HEK293 (cell line): ENCODE measurements around the gene C1QL1.

ENCODE experiments used
- CTCF ChIA-PET: fragments of 350-600 bp; formaldehyde crosslinking; extraction: SDS; loops from one replicate; lab custom pipeline; 2021; ENCODE audit warnings: antibody characterized with exemption; lab: Yijun Ruan, JAX
- POLR2A ChIA-PET: fragments of 300-600 bp; formaldehyde crosslinking; extraction: SDS; loops from one replicate; lab custom pipeline; 2020; ENCODE audit warnings: antibody characterized with exemption, inconsistent platforms; lab: Yijun Ruan, JAX
- H3K27ac ChIP-seq: fragments of 200-500 bp; sonication (Bioruptor generic); 2 replicates; pipeline ENCODE4 v1.5.1; 2014; ENCODE audit warnings: low read depth, low read length, control low read depth, inconsistent platforms; ENCODE audit errors: extremely low read depth
- H3K36me3 ChIP-seq, 2 experiments: fragments of 200-500 bp in 1 of 2; sonication (Bioruptor generic) in 1 of 2; 1 replicate in 1 of 2; 2 replicates in 1 of 2; pipeline ENCODE4 v1.5.1; 2014 to 2017; ENCODE audit warnings: inconsistent platforms in 2 of 2, low read length in 2 of 2; ENCODE audit not compliant: control insufficient read depth in 2 of 2, insufficient read depth in 1 of 2
- H3K4me1 ChIP-seq: fragments of 200-500 bp; sonication (Bioruptor generic); 2 replicates; pipeline ENCODE4 v1.5.1; 2014; ENCODE audit warnings: mild to moderate bottlenecking, low read length, inconsistent platforms; ENCODE audit not compliant: control insufficient read depth, insufficient read depth
- H3K4me3 ChIP-seq: 2 replicates; pipeline ENCODE4 v1.5.1; 2011; ENCODE audit warnings: low read depth, mild to moderate bottlenecking, control low read depth, low read length, moderate library complexity
- H3K9me3 ChIP-seq: fragments of 200-500 bp; sonication (Bioruptor generic); 2 replicates; pipeline ENCODE4 v1.5.1; 2014; ENCODE audit warnings: low read depth, low read length, inconsistent platforms; ENCODE audit not compliant: control insufficient read depth, insufficient read depth
- EGR2 ChIP-seq: fragments of 450-650 bp; formaldehyde crosslinking; IDR thresholded peaks from 2 replicates; pipeline ENCODE4 v1.5.1; 2016; ENCODE audit warnings: low read depth, missing biosample characterization, missing genetic modification characterization
- HOXA7 ChIP-seq: sonication (generic); formaldehyde crosslinking; IDR thresholded peaks from 2 replicates; pipeline ENCODE4 v1.8.1; 2022; ENCODE audit warnings: missing genetic modification reagents, borderline replicate concordance
- KLF10 ChIP-seq: fragments of 450-650 bp; IDR thresholded peaks from 2 replicates; pipeline ENCODE4 v1.5.1; 2018; ENCODE audit warnings: missing biosample characterization, mild to moderate bottlenecking, missing genetic modification characterization
- KLF16 ChIP-seq: fragments of 450-650 bp; formaldehyde crosslinking; IDR thresholded peaks from 2 replicates; pipeline ENCODE4 v1.5.1; 2017; ENCODE audit warnings: missing biosample characterization, missing genetic modification characterization
- PBX3 ChIP-seq: sonication (generic); formaldehyde crosslinking; IDR thresholded peaks from 2 replicates; pipeline ENCODE4 v1.8.1; 2022; ENCODE audit warnings: mild to moderate bottlenecking, moderate library complexity, missing genetic modification reagents
- PRDM1 ChIP-seq: fragments of 450-650 bp; formaldehyde crosslinking; IDR thresholded peaks from 2 replicates; pipeline ENCODE4; 2016; ENCODE audit warnings: missing biosample characterization, missing genetic modification characterization
- SP2 ChIP-seq: fragments of 450-650 bp; formaldehyde crosslinking; IDR thresholded peaks from 2 replicates; pipeline ENCODE4 v1.5.1; 2016; ENCODE audit warnings: missing biosample characterization, missing genetic modification characterization
- ZBTB11 ChIP-seq: fragments of 450-650 bp; formaldehyde crosslinking; conservative IDR thresholded peaks from 2 replicates; pipeline ENCODE4 v1.5.1; 2016; ENCODE audit warnings: low read depth, missing biosample characterization, missing genetic modification characterization
- ZBTB6 ChIP-seq: fragments of 450-650 bp; formaldehyde crosslinking; IDR thresholded peaks from 2 replicates; pipeline ENCODE4 v1.5.1; 2017; ENCODE audit warnings: missing biosample characterization, missing genetic modification characterization
- ZBTB7A ChIP-seq: fragments of 450-650 bp; formaldehyde crosslinking; IDR thresholded peaks from 2 replicates; pipeline ENCODE4 v1.5.1; 2016; ENCODE audit warnings: low read depth, missing biosample characterization, missing genetic modification characterization
- ZBTB8A ChIP-seq: fragments of 450-650 bp; formaldehyde crosslinking; IDR thresholded peaks from 2 replicates; pipeline ENCODE4 v1.5.1; 2016; ENCODE audit warnings: missing biosample characterization, missing genetic modification characterization
- ZEB2 ChIP-seq: fragments of 450-650 bp; formaldehyde crosslinking; IDR thresholded peaks from 2 replicates; pipeline ENCODE4 v1.5.1; 2016; ENCODE audit warnings: missing biosample characterization, missing genetic modification characterization
- ZFP3 ChIP-seq: fragments of 450-650 bp; formaldehyde crosslinking; IDR thresholded peaks from 2 replicates; pipeline ENCODE4 v1.5.1; 2016; ENCODE audit warnings: low read depth, missing biosample characterization, missing genetic modification characterization
- ZIC2 ChIP-seq: fragments of 450-650 bp; formaldehyde crosslinking; IDR thresholded peaks from 2 replicates; pipeline ENCODE4 v1.5.1; 2016; ENCODE audit warnings: missing biosample characterization, missing genetic modification characterization
- ZNF133 ChIP-seq: fragments of 450-650 bp; formaldehyde crosslinking; IDR thresholded peaks from 2 replicates; pipeline ENCODE4 v1.5.1; 2016; ENCODE audit warnings: missing biosample characterization, missing genetic modification characterization
- ZNF175 ChIP-seq: fragments of 450-650 bp; formaldehyde crosslinking; IDR thresholded peaks from 2 replicates; pipeline ENCODE4 v1.5.1; 2016; ENCODE audit warnings: missing biosample characterization, missing genetic modification characterization
- ZNF335 ChIP-seq: fragments of 450-650 bp; formaldehyde crosslinking; conservative IDR thresholded peaks from 2 replicates; pipeline ENCODE4 v1.5.1; 2016; ENCODE audit warnings: missing biosample characterization, missing genetic modification characterization
- ZNF416 ChIP-seq: fragments of 450-650 bp; formaldehyde crosslinking; IDR thresholded peaks from 2 replicates; pipeline ENCODE4 v1.5.1; 2016; ENCODE audit warnings: missing biosample characterization, missing genetic modification characterization
- ZNF600 ChIP-seq: fragments of 450-650 bp; formaldehyde crosslinking; IDR thresholded peaks from 2 replicates; pipeline ENCODE4 v1.5.1; 2016; ENCODE audit warnings: missing biosample characterization, missing genetic modification characterization
- ZNF629 ChIP-seq: fragments of 450-650 bp; formaldehyde crosslinking; IDR thresholded peaks from 2 replicates; pipeline ENCODE4 v1.5.1; 2017; ENCODE audit warnings: missing biosample characterization, missing genetic modification characterization
- ZNF747 ChIP-seq: fragments of 450-650 bp; formaldehyde crosslinking; IDR thresholded peaks from 2 replicates; pipeline ENCODE4 v1.5.1; 2016; ENCODE audit warnings: missing biosample characterization, missing genetic modification characterization
- ZNF776 ChIP-seq: fragments of 450-650 bp; formaldehyde crosslinking; IDR thresholded peaks from 2 replicates; pipeline ENCODE4 v1.5.0; 2017; ENCODE audit warnings: missing biosample characterization, missing genetic modification characterization, borderline replicate concordance
- ZNF792 ChIP-seq: fragments of 450-650 bp; formaldehyde crosslinking; IDR thresholded peaks from 2 replicates; pipeline ENCODE4 v1.5.1; 2016; ENCODE audit warnings: missing biosample characterization, missing genetic modification characterization
- ZSCAN23 ChIP-seq: fragments of 450-650 bp; formaldehyde crosslinking; IDR thresholded peaks from 2 replicates; pipeline ENCODE4 v1.5.1; 2016; ENCODE audit warnings: missing biosample characterization, missing genetic modification characterization
- TF ChIP-seq, protein P1 (sequence below): fragments of 450-650 bp; formaldehyde crosslinking; IDR thresholded peaks from 2 replicates; pipeline ENCODE4 v1.5.1; 2017; ENCODE audit warnings: missing biosample characterization, mild to moderate bottlenecking, missing genetic modification characterization, moderate library complexity
- TF ChIP-seq, protein P2 (sequence below): fragments of 450-650 bp; formaldehyde crosslinking; IDR thresholded peaks from 2 replicates; pipeline ENCODE4 v1.5.1; 2016; ENCODE audit warnings: missing biosample characterization, missing genetic modification characterization

C1QL1 gene

DNA sequence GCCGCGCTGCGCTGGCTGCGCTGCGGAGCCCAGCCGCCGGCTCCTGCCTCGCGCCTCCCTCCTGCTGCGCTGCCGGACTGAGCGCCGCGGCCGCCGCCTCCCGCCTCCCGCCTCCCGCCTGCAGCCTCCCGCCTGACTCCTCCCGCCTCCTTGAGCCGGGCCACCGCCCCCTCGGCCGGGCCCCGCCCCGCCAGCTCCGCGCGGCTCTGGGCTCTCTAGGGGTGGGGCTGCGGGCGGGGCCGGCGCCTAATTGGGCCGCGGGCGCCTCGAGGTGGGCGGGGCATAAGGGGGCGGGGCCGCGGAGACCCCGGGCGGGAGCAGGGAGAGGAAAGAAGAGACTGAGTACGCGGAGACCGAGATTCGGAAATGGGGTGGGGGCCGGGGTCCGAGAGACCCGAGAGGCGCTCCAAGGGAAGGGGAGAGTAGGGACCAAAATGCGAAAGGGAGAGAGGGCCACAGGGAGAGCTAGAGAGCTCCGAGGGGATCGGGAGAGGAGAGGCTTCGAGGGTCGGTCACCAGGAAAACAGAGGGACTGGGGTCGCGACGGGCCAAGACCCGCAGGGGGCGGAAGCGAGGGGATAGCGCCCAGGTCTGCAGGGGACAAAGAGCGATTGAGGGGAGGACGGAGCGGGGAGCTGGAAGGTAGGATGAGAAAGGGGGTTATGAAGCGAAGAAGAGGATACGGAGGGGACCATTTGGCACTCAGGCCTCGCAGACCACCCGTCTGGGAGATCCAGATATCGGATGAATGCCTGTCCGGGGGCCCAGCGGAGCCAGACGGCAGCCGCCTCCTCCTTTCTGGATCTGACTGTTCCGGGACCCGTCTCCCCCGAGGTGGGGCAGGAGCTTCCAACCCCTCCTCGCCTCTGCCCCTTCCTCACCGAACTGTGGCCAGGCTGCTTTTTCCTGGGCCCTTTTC is at the start of gene C1QL1:
C1QL1 (minus strand) TSS at position 79 of the 919 bp plus-strand sequence. CDS start 255 bp downstream, outside the sequence.
- POLR2A ChIA-PET = interaction anchor here (0.6 to 1.4 kb wide), 13 partner anchors 9 to 903 kb away, joined by 3 to 6 read pairs (median 3); partner anchors contain the start of genes HEXIM2 and KIF18B
- H3K9me3 ChIP-seq = no peaks in the 10 kb centered on the region
- H3K4me3 ChIP-seq = peak within 1 kb of the TSS; percentile 37
- H3K36me3 ChIP-seq = no peaks in the 10 kb centered on the region
- peaks cover 3% of the 10 kb centered on the region for H3K4me1 ChIP-seq
- CTCF ChIA-PET = interaction anchor here (0.5 to 2.0 kb wide), 10 partner anchors 29 to 767 kb away, joined by 3 to 10 read pairs (median 3); no protein-coding TSS in a partner anchor
- peak within 1 kb of the TSS; percentile 16; the same call in 1 of the 2 replicates for H3K27ac ChIP-seq
- no peak for TF ChIP-seq ZNF629
- peak; percentile 44 for TF ChIP-seq ZBTB8A (tag by site-specific recombination)
- 0 out of 2 replicates have a peak, but pooled peaks have one; percentile 21 for TF ChIP-seq ZNF792
- no peak for TF ChIP-seq ZNF133 (tag by site-specific recombination)
- peak; percentile 69; the same call in 1 of the 2 replicates for TF ChIP-seq ZBTB6
- no peak for TF ChIP-seq ZNF175
- peak; percentile 44; the same call in 1 of the 2 replicates for TF ChIP-seq ZEB2 (tag by site-specific recombination)
- no peak for TF ChIP-seq EGR2
- no peak for TF ChIP-seq ZNF416 (tag by site-specific recombination)
- peak; percentile 91 for TF ChIP-seq KLF10
- TF ChIP-seq, protein P1, sequence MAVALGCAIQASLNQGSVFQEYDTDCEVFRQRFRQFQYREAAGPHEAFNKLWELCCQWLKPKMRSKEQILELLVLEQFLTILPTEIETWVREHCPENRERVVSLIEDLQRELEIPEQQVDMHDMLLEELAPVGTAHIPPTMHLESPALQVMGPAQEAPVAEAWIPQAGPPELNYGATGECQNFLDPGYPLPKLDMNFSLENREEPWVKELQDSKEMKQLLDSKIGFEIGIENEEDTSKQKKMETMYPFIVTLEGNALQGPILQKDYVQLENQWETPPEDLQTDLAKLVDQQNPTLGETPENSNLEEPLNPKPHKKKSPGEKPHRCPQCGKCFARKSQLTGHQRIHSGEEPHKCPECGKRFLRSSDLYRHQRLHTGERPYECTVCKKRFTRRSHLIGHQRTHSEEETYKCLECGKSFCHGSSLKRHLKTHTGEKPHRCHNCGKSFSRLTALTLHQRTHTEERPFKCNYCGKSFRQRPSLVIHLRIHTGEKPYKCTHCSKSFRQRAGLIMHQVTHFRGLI (tag by site-specific recombination) = no peak
- 0 out of 2 replicates have a peak, but pooled peaks have one; percentile 21 for TF ChIP-seq ZNF335 (tag by site-specific recombination)
- no peak for TF ChIP-seq ZSCAN23 (tag by site-specific recombination)
- TF ChIP-seq KLF16 (tag by site-specific recombination) = peak; percentile 80
- no peak for TF ChIP-seq HOXA7
- TF ChIP-seq ZBTB7A (tag by site-specific recombination) = peak; percentile 92
- TF ChIP-seq PBX3 (CRISPR knock-in tag) = peak; percentile 56; the same call in 1 of the 2 replicates
- 0 out of 2 replicates have a peak, but pooled peaks have one; percentile 29 for TF ChIP-seq PRDM1 (tag by site-specific recombination)
- TF ChIP-seq ZFP3 (tag by site-specific recombination) = no peak
- TF ChIP-seq, protein P2, sequence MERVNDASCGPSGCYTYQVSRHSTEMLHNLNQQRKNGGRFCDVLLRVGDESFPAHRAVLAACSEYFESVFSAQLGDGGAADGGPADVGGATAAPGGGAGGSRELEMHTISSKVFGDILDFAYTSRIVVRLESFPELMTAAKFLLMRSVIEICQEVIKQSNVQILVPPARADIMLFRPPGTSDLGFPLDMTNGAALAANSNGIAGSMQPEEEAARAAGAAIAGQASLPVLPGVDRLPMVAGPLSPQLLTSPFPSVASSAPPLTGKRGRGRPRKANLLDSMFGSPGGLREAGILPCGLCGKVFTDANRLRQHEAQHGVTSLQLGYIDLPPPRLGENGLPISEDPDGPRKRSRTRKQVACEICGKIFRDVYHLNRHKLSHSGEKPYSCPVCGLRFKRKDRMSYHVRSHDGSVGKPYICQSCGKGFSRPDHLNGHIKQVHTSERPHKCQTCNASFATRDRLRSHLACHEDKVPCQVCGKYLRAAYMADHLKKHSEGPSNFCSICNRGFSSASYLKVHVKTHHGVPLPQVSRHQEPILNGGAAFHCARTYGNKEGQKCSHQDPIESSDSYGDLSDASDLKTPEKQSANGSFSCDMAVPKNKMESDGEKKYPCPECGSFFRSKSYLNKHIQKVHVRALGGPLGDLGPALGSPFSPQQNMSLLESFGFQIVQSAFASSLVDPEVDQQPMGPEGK = peak; percentile 77; the same call in 1 of the 2 replicates
- TF ChIP-seq ZNF747 (tag by site-specific recombination) = no peak
- TF ChIP-seq ZNF776 (tag by site-specific recombination) = no peak
- TF ChIP-seq ZNF600 (tag by site-specific recombination) = peak; percentile 41
- peak; percentile 69 for TF ChIP-seq SP2 (tag by site-specific recombination)
- TF ChIP-seq ZBTB11 (tag by site-specific recombination) = no peak
- TF ChIP-seq ZIC2 = peak; percentile 35; the same call in 1 of the 2 replicates
